GF-D8 (cell line): ENCODE data around the gene PLA2G2C.

Source experiments
- DNase-seq: peaks from one replicate; lab custom pipeline; 2025; lab: John Stamatoyannopoulos, UW

PLA2G2C gene

GRCh38 chr1:20207546-20207945, 21.2 kb upstream of the PLA2G2C start:
- DNase-seq = no peak

DNA sequence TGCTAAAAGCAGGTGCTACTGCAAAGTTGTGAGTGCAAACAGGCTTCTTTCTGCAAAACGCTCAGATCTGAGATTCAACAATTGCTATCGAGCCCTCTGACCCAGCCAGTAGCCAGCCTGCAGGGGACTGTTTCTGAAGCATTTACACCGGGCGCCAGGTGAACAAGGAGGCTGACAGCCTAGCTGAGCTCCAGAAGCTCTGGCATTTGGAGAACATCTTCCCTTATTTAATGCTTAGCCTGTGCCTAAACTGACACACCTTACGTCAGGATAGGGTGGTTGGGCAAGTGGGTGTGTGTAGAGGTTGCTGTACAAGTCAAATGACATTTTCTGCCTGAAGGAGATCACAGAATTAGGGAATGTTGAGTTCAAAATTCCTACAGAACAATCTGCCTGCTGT, 15.8 kb upstream of the PLA2G2C start:
- DNase-seq = no peak

DNA sequence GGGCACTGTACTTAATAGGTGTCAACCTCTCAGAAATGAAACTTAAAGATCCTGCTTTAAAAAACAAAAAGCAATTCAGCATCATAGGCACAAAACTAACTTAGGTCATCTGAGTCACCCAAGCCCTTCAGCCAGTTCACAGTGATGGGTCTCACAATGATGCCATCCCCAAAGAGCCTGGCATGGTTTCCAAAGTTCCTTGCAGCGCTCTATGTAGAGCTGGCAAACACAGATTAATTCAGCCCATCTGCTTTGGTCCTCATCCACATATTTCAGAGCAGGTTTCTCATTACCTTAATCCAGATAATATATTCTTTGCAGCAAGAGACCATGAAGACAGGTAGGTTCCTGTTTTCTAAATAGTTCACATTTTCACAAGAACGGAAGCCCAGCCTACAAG, 14.6 kb upstream of the PLA2G2C start:
- DNase-seq = no peak

GRCh38 chr1:20199840-20200239, 13.5 kb upstream of the PLA2G2C start:
- DNase-seq = no peak

DNA sequence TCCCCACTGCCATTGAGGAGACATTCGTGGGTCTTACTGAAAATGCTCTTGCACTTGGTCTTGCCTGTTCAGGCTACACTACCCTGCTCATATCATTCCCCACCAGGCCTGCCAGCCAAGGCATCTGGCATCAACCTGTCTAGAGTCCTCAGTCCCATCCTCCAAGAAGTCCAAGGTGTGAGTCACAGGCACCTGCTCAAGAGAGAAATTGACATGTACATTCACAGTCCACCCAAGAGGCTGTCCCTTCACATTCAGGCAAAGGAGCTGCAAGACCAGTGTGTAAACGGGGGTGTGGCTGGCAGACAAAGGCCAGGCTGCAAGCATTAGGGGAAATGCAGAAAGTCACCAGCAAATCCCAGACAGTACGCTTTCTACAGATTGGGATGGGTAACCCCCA, 13.1 kb upstream of the PLA2G2C start:
- no peak for DNase-seq

DNA sequence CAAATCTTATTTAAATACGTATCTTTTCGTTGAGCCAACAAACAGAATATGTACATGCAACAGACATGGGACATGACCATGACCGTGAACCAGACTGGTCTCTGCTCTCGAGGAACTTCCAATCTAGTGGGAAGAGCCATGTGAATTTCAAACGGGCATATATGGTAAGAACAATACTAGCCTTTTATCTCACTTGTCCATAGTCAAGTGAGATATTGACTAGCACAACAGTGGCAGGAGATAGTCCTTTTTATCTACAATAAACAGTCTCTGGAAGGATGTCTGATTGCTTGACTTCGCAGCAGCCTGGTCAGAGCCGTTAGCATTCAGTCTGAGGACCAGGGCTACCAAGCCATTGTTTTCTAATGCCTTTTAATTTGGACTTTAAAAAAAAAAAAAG, 12.6 kb upstream of the PLA2G2C start:
- no peak for DNase-seq

- no peak for DNase-seq
Observed at GRCh38 chr1:20198296-20198695, 12.0 kb upstream of the PLA2G2C start.

DNA sequence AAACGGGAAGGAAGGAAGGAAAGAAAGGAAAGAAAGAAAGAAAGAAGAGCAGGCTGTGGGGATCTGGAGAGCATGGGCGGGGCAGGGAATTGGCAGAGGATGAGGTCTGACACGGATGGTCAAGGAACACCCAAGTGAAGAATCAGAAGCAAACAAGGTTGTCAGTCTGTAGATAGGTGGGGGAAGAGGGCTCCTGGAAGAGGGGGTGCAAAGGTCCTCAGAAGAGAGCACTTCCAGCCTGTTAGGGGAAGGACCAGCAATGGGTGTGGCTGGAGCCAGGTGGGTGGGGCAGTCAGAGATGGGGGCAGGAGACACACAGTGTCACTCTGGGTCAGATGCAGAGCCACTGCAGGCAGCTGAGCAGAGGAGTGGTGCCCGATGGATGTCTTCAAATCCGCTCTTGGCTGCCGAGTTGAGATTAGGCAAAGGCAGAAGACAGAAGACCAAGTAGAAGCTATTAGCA, 11.0 kb upstream of the PLA2G2C start:
- no peak for DNase-seq

DNA sequence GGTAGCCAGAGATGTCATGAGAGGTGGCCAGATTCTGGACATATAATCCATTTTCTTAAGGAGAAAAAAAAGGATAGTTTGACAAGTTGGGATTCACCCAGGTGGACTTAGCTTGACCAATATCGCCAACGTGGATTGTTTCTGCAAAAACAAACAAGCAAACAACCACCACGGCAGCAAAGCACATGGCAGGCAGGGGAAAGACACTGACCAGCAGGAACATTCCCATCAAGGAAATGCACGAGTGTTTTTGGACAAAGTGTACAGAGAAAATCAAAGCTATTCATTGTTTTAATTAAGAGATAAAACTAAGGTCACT, 9.1 kb upstream of the PLA2G2C start:
- no peak for DNase-seq

DNA sequence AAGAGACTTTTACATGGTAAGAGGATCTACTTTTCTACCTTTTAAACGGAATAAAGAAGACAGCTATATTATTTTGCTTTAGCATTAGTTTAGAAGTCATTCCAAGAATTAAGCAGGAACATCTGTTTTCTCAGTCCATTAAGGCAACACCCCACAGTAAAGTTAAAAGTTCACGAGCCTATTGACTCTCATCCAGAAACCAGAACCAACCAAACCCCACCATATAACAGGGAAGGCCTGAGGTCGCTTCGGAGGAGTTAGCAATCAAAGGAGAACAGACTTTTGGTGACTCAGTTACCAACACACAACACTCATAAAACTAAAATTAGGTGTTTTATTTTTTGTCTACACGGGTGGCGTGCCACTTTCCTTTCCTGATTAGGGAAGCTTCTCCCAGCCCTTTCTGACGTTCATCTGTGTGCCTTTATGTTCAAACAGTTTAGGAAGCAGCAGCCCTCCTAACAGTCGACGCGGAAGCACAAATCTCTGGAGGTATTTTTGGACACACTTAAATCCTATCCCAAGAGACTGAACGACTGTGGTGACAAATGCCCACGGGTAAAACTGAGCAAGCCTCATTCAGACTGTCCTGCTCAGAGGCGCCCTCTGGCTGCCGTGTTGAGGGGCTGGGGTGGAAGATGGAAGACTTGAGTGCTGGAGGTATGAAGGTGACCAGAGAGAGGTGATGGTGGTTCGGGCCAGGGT, 8.6 kb upstream of the PLA2G2C start:
- no peak for DNase-seq

DNA sequence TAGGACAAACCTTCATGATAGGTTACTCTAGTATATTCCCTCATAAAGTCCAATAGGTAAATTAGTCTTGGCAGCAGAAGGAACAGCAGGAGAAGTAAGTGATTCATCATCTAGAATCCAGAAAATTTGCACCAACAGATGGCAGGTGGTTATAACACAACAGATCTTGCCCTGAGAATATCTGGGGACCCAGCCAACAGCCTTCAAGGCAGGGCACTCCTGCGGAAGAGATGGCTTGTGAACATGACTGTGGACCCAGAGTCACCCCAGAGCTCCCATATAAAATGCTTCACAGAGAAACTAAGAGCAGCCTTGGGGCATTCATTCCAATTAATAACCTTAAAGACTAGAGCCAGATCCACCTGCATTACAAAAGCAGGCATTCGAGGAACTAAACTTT, 7.9 kb upstream of the PLA2G2C start:
- DNase-seq = no peak

GRCh38 chr1:20192871-20193411, 6.6 kb upstream of the PLA2G2C start:
- DNase-seq = no peak

- DNase-seq = no peak
Observed at GRCh38 chr1:20192364-20192763, 6.0 kb upstream of the PLA2G2C start.

DNA sequence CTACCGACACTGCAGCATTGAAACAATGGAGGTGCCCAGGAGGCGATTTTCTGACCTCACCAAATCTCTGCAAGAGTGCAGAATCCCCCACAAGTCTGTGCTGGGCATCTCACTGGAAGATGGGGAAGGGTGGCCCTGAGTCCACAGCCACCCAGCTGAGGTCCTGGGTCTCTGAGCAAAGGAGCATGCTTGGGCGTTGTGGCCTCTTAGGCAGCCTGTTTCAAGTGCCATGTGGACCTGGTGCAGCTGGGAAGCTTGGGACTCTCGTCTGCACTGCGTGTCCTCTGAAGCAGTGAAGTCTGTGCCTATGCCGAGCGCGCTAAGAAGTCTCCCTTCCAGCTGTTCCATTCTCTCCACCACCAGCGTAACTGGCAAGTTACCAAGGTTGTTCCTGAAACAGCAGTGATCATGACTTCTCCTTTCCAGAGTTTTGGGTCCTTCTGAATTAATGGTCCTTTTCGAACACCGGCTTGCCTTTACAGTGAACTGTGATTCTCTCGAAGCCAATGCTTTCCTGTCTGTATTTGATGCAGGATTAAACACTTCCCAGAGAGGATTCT, 5.0 kb upstream of the PLA2G2C start:
- no peak for DNase-seq

GRCh38 chr1:20190256-20191160, 4.2 kb upstream of the PLA2G2C start:
- no peak for DNase-seq

- no peak for DNase-seq
Observed at GRCh38 chr1:20189664-20190063, 3.3 kb upstream of the PLA2G2C start.

DNA sequence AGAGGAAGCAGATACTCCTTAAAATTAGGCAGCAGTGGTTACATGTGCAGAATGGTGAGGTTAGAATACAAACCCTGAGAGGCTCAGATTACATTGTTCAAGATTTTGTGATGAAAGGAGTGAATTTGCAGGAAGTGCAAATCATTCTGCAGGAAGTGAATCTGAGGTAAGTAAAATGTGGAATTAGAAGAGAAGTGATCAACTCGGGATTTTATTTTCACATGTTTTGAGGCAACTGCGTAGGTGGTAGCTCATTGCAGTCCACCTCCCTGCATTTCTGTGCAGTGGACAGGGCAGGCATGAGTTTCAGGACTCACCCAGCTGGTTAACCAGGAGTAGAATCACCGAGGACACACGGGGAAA, 2.1 kb upstream of the PLA2G2C start:
- no peak for DNase-seq

GRCh38 chr1:20187813-20188454, 1.6 kb upstream of the PLA2G2C start:
- no peak for DNase-seq

DNA sequence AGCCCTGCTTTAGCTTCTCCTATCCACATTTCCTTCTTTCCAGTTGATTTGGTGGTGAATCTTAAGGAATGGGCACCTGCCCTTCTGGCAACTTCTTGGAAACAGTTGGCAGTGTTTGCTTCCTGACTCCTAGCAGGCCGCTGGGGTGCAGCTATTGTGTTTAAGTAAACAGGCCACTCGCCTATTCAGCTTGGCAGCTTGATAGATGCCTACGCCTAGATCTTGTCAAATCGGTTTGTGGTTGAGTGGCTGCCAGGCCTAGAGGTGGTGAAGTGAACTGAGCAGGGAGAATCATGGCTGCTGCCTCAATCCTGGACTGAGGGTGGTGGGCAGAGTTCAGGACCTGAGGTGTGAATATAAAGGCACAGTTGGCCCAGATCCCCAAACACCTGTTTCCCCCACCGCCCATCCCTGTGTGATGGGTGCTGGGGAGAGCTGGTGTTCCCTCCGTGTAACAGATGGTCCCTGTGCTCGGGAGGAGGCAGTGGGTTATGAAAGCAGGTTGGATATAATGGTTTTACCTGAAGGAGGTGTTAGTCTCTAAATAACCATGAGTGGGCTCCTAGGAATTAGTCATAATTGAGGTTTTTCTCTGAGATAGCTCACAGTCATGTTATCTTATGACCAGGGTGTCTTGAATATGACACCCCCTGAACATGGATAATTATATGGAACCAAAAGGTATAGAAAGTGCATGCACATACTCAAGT, 940 bp upstream of the PLA2G2C start:
- no peak for DNase-seq

GRCh38 chr1:20184997-20185833, 1.1 kb downstream of the PLA2G2C start:
- peak; percentile 3 for DNase-seq

GRCh38 chr1:20184481-20184900, 1.8 kb downstream of the PLA2G2C start:
- peak; percentile 15 for DNase-seq
